ENCODE measurements around the gene NPPB.

NPPB gene

DNA sequence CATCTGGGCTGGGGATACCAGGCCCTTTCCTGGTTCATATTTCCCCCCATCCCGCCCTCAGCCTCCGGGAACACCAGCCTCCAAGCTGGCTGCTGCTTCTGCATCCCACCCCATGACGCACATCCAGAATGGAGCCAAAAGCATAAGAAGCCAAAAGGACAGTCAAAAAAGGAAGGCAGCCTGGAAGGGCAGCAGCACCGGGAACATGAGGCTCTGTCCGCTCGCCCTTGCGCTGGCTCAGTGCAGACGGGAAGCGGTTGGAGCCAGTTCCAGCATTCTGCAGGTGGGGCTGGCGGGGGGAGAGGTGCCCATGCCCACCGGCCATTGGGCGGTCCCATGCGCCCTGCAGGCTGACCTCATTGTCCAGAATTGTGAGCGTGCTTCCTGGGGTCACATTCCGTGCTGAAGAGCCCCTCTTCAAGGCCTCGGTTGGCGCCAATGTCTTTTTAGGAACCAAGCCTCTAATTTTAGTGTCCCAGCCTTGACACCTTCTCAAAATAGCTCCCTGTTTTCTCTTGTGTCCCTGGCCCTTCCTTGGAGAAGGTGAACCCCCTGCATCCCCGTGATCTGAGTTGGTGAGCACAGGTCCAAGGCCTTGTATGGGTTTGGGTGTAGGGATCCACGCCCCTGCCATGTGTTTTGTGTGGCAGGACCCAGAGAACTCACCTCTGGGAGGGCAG, 28.4 kb upstream of the NPPB start:
- no CpG with 5 or more reads among the region's 19 CpGs for WGBS (ENCODE audit: extremely low coverage, insufficient coverage, low lambda C conversion rate)
- H3K4ac ChIP-seq (ENCODE audit: low read depth, low read length), result no peak overlapping the region
- H3K79me2 ChIP-seq (ENCODE audit: control insufficient read depth, insufficient read depth, low read length), result no peaks in the 10 kb centered on the region
- H3K4me2 ChIP-seq (ENCODE audit: low read length), result no peak overlapping the region
- H3K23ac ChIP-seq (ENCODE audit: low read length), result no peak overlapping the region
- no peak overlapping the region for H3K4me3 ChIP-seq (ENCODE audit: low read length)
- no peak overlapping the region for H2BK15ac ChIP-seq (replicated peaks; ENCODE audit: low read depth)
- H3K4me1 ChIP-seq (ENCODE audit: control insufficient read depth, low read depth, low read length), result peaks cover 8% of the 10 kb centered on the region
- DNase-seq, result no peak
- no peaks in the 10 kb centered on the region for H3K36me3 ChIP-seq (ENCODE audit: control insufficient read depth, insufficient read depth, low read length)
- H2BK120ac ChIP-seq (ENCODE audit: low read depth, low read length), result no peak overlapping the region
- no peak overlapping the region for H3K18ac ChIP-seq (ENCODE audit: low read length)
- H3K27ac ChIP-seq (ENCODE audit: low read depth, low read length), result no peak overlapping the region
- H3K9ac ChIP-seq (ENCODE audit: low read length), result no peak overlapping the region
- no peaks in the 10 kb centered on the region for H3K27me3 ChIP-seq (ENCODE audit: insufficient read depth, low read length, poor library complexity)
- no peak overlapping the region for H2AK5ac ChIP-seq (ENCODE audit: low read length)
- H3K56ac ChIP-seq (ENCODE audit: low read length), result no peak overlapping the region
- no peak overlapping the region for H4K8ac ChIP-seq (ENCODE audit: low read depth, low read length)
- H2BK5ac ChIP-seq (ENCODE audit: low read length), result no peak overlapping the region
- H3K79me1 ChIP-seq (ENCODE audit: low read length), result no peaks in the 10 kb centered on the region
- no peak overlapping the region for H4K5ac ChIP-seq (ENCODE audit: low read length)

DNA sequence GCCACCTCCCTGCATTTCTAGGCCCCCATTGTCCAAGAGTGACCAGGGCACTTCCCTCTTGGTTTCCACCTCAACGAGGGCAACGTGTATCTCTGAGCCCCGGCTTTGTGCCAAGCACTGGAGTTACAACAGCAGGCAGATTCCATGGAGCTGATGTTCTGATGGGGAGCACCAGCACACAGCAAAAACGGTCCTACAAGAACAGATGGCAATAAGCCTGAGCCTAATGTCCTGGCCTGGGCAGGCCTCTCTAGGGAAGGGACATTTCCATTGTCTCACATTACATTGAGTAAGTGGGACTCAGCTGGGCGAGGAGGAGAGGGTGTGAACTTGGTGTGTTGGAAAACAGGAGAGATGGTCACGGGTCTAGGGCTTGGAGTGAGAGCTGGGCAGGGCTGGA, 27.2 kb upstream of the NPPB start:
- Histone ChIP-seq H2BK120ac (ENCODE audit: low read depth, low read length) (no peak overlapping the region), H3K79me1 (ENCODE audit: low read length) (no peaks in the 10 kb centered on the region), H3K9ac (ENCODE audit: low read length) (no peak overlapping the region), H3K27me3 (ENCODE audit: insufficient read depth, low read length, poor library complexity) (no peaks in the 10 kb centered on the region), H2BK15ac (replicated peaks; ENCODE audit: low read depth) (no peak overlapping the region), H2BK5ac (ENCODE audit: low read length) (no peak overlapping the region), H2AK5ac (ENCODE audit: low read length) (no peak overlapping the region), H4K8ac (ENCODE audit: low read depth, low read length) (no peak overlapping the region), H3K79me2 (ENCODE audit: control insufficient read depth, insufficient read depth, low read length) (no peaks in the 10 kb centered on the region), H3K27ac (ENCODE audit: low read depth, low read length) (no peak overlapping the region), H3K36me3 (ENCODE audit: control insufficient read depth, insufficient read depth, low read length) (no peaks in the 10 kb centered on the region), H3K4me3 (ENCODE audit: low read length) (no peak overlapping the region), H3K4me2 (ENCODE audit: low read length) (no peak overlapping the region), H3K18ac (ENCODE audit: low read length) (no peak overlapping the region), H4K5ac (ENCODE audit: low read length) (no peak overlapping the region), H3K4ac (ENCODE audit: low read depth, low read length) (no peak overlapping the region), H3K4me1 (ENCODE audit: control insufficient read depth, low read depth, low read length) (peaks cover 8% of the 10 kb centered on the region), H3K23ac (ENCODE audit: low read length) (no peak overlapping the region), H3K56ac (ENCODE audit: low read length) (no peak overlapping the region)
- no peak for DNase-seq
- WGBS (ENCODE audit: extremely low coverage, insufficient coverage, low lambda C conversion rate), result no CpG with 5 or more reads among the region's 6 CpGs

DNA sequence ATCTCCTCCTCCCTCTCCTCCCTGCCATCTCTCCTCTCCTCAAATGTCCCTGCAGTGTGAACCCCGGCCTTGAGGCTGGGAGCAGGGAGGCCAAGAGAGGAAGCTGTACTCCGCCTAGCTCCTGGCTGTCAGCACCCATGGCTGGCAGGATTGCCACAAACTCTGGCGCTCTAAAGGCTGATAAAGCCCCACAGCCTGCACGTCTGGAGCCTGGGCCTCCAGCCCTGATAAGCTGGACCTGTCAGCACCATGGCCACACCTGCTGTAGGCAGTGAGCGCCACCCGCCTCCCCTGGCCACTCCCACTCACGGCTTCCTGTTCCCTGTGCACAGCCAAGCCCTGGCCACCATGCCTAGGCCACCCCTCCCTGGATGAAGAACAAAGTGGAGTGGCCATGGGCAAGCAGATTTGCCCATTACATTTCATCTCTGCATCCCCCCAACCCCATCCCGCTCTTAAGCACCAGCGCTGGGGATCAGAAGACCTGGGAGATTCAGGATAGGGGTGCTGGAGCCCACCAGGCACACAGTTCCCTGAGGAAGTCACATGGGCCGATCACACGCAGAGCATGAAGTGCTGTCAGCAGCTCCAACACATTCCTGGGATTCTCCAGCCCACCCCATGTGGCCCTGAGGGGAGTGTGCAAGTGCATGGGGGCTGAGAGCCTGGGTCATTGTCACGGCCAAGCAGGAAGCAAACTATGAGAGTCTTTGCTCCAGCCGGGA, 24.2 kb upstream of the NPPB start:
- DNase-seq, result peak; percentile 95

DNA sequence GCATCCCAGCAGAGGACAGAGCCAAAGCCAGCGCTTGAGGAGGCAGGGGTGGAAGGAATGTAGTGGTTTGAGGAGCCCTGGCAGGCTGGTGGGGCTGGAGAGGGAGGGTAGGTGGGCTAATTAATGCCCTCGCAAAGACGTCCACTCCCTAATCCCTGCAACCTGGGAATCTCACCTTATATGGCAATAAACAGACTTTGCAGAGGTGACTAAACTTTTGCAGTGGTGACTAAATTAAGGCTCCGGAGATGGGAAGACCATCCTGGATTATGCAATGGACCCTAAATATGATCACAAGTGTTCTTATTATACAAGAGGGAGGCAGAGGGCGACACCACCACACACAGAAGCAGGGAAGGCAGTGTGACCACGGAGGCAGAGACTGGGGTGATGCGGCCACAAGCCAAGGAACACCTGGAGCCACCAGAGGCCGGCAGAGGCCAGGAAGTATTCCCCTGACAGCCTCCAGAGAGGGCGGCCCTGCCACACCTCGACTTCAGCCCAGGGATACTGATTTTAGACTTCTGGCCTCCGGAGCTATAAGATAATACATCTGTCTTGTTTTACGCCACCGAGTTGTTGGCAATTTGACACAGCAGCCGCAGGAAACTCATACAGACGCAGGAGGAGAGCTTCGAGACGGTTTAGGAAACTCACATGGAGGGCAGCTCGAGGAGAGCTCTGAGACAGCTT, 23.1 kb upstream of the NPPB start:
- Histone ChIP-seq H4K8ac (ENCODE audit: low read depth, low read length) (no peak overlapping the region), H3K18ac (ENCODE audit: low read length) (no peak overlapping the region), H3K4me3 (ENCODE audit: low read length) (no peak overlapping the region), H2BK5ac (ENCODE audit: low read length) (no peak overlapping the region), H3K36me3 (ENCODE audit: control insufficient read depth, insufficient read depth, low read length) (no peaks in the 10 kb centered on the region), H4K5ac (ENCODE audit: low read length) (no peak overlapping the region), H2BK15ac (replicated peaks; ENCODE audit: low read depth) (no peak overlapping the region), H2AK5ac (ENCODE audit: low read length) (no peak overlapping the region), H3K79me2 (ENCODE audit: control insufficient read depth, insufficient read depth, low read length) (no peaks in the 10 kb centered on the region), H3K4ac (ENCODE audit: low read depth, low read length) (no peak overlapping the region), H3K27me3 (ENCODE audit: insufficient read depth, low read length, poor library complexity) (no peaks in the 10 kb centered on the region), H3K4me1 (ENCODE audit: control insufficient read depth, low read depth, low read length) (peaks cover 8% of the 10 kb centered on the region), H3K23ac (ENCODE audit: low read length) (no peak overlapping the region), H3K27ac (ENCODE audit: low read depth, low read length) (no peak overlapping the region), H3K56ac (ENCODE audit: low read length) (no peak overlapping the region), H2BK120ac (ENCODE audit: low read depth, low read length) (no peak overlapping the region), H3K79me1 (ENCODE audit: low read length) (no peaks in the 10 kb centered on the region), H3K9ac (ENCODE audit: low read length) (no peak overlapping the region), H3K4me2 (ENCODE audit: low read length) (no peak overlapping the region)
- WGBS (ENCODE audit: extremely low coverage, insufficient coverage, low lambda C conversion rate), result no CpG with 5 or more reads among the region's 18 CpGs
- no peak for DNase-seq

More for the DNA sequence above, 24.2 kb upstream of the NPPB start:
- no peak overlapping the region for H2BK15ac ChIP-seq (replicated peaks; ENCODE audit: low read depth)
- no peaks in the 10 kb centered on the region for H3K79me2 ChIP-seq (ENCODE audit: control insufficient read depth, insufficient read depth, low read length)
- no peak overlapping the region for H3K27ac ChIP-seq (ENCODE audit: low read depth, low read length)
- H3K4me1 ChIP-seq (ENCODE audit: control insufficient read depth, low read depth, low read length), result peaks cover 8% of the 10 kb centered on the region
- no peak overlapping the region for H2BK120ac ChIP-seq (ENCODE audit: low read depth, low read length)
- no peak overlapping the region for H2AK5ac ChIP-seq (ENCODE audit: low read length)
- no peaks in the 10 kb centered on the region for H3K79me1 ChIP-seq (ENCODE audit: low read length)
- H2BK5ac ChIP-seq (ENCODE audit: low read length), result no peak overlapping the region
- H3K36me3 ChIP-seq (ENCODE audit: control insufficient read depth, insufficient read depth, low read length), result no peaks in the 10 kb centered on the region
- H3K18ac ChIP-seq (ENCODE audit: low read length), result no peak overlapping the region
- WGBS (ENCODE audit: extremely low coverage, insufficient coverage, low lambda C conversion rate), result no CpG with 5 or more reads among the region's 13 CpGs
- no peak overlapping the region for H3K9ac ChIP-seq (ENCODE audit: low read length)
- peak overlapping the region; percentile 25 for H3K56ac ChIP-seq (ENCODE audit: low read length)
- no peak overlapping the region for H4K8ac ChIP-seq (ENCODE audit: low read depth, low read length)
- H3K4me2 ChIP-seq (ENCODE audit: low read length), result no peak overlapping the region
- no peak overlapping the region for H3K23ac ChIP-seq (ENCODE audit: low read length)
- H3K4ac ChIP-seq (ENCODE audit: low read depth, low read length), result no peak overlapping the region
- no peaks in the 10 kb centered on the region for H3K27me3 ChIP-seq (ENCODE audit: insufficient read depth, low read length, poor library complexity)
- H4K5ac ChIP-seq (ENCODE audit: low read length), result no peak overlapping the region
- no peak overlapping the region for H3K4me3 ChIP-seq (ENCODE audit: low read length)

DNA sequence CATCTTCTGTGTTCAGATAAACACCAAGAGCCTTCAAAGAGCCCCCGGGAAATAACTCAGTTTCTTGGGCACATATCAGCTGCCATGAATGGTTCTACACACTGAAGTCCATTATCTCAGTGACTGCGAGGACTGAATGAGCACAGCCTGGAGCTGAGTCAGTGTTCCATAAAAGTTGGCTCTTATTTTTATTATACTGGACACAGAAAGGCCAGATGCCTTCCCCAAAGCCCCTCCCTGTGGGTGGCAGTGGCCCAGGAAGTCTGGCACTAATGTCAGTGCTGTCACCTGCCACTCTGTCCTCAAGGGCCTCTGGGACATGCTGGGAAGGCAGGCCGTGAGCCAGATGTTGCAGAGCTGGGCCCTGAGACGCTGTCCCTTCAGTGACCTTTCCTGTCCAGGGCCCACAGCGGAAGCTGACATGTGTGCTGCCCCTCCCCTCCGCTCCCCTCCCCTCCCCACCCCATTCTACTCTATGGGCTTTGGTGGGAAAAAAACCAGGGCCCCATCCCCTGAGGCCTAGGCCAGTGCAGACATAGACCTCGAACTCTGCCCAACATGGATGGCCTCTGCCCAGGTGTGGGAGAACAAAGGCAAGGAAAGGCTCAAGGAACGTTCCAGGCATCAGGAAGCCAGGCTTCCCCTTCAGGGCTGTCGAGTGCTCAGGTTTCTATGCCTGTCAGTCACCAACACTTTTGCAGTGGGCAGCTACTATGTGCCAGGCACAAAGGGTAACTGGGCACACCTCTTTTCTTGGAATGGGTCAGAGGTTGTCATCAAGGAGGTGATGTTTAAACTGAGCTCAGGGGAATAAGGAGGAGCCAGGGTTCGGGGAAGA, 22.4 kb upstream of the NPPB start:
- Histone ChIP-seq H2BK5ac (ENCODE audit: low read length) (no peak overlapping the region), H3K36me3 (ENCODE audit: control insufficient read depth, insufficient read depth, low read length) (no peaks in the 10 kb centered on the region), H3K79me2 (ENCODE audit: control insufficient read depth, insufficient read depth, low read length) (no peaks in the 10 kb centered on the region), H3K27me3 (ENCODE audit: insufficient read depth, low read length, poor library complexity) (no peaks in the 10 kb centered on the region), H2BK15ac (replicated peaks; ENCODE audit: low read depth) (no peak overlapping the region), H3K4me3 (ENCODE audit: low read length) (no peak overlapping the region), H4K5ac (ENCODE audit: low read length) (no peak overlapping the region), H3K79me1 (ENCODE audit: low read length) (no peaks in the 10 kb centered on the region), H3K9ac (ENCODE audit: low read length) (no peak overlapping the region), H3K4me1 (ENCODE audit: control insufficient read depth, low read depth, low read length) (peaks cover 9% of the 10 kb centered on the region), H3K23ac (ENCODE audit: low read length) (no peak overlapping the region), H3K18ac (ENCODE audit: low read length) (no peak overlapping the region), H3K4ac (ENCODE audit: low read depth, low read length) (no peak overlapping the region), H2BK120ac (ENCODE audit: low read depth, low read length) (no peak overlapping the region), H3K56ac (ENCODE audit: low read length) (no peak overlapping the region), H2AK5ac (ENCODE audit: low read length) (no peak overlapping the region), H3K27ac (ENCODE audit: low read depth, low read length) (no peak overlapping the region), H3K4me2 (ENCODE audit: low read length) (no peak overlapping the region), H4K8ac (ENCODE audit: low read depth, low read length) (no peak overlapping the region)
- no CpG with 5 or more reads among the region's 10 CpGs for WGBS (ENCODE audit: extremely low coverage, insufficient coverage, low lambda C conversion rate)
- no peak for DNase-seq
